Stimulated activated naive CD8-positive, alpha-beta T cell treated with anti-CD3 and anti-CD28 coated beads, Interleukin-15, Interleukin-2, amounts not matched to agents 100 ng/mL and 50 ng/mL, for 24 hours (primary cell): ENCODE data around the gene MYRF.

Source experiments
- H3K27ac Mint-ChIP-seq: one replicate; pipeline ENCODE4 v1.8.0; 2021; ENCODE audit warnings: mild to moderate bottlenecking, mixed read lengths
- H3K27me3 Mint-ChIP-seq: one replicate; pipeline ENCODE4 v1.8.0; 2021; ENCODE audit warnings: mixed read lengths
- H3K36me3 Mint-ChIP-seq: one replicate; pipeline ENCODE4 v1.8.0; 2021; ENCODE audit warnings: low read depth, mixed read lengths
- H3K4me1 Mint-ChIP-seq: one replicate; pipeline ENCODE4 v1.8.0; 2021; ENCODE audit warnings: low read depth, mixed read lengths
- H3K4me3 Mint-ChIP-seq: one replicate; pipeline ENCODE4 v1.8.0; 2021; ENCODE audit warnings: mild to moderate bottlenecking, mixed read lengths
- H3K9me3 Mint-ChIP-seq: one replicate; pipeline ENCODE4 v1.8.0; 2021; ENCODE audit warnings: mixed read lengths

Gene MYRF

DNA sequence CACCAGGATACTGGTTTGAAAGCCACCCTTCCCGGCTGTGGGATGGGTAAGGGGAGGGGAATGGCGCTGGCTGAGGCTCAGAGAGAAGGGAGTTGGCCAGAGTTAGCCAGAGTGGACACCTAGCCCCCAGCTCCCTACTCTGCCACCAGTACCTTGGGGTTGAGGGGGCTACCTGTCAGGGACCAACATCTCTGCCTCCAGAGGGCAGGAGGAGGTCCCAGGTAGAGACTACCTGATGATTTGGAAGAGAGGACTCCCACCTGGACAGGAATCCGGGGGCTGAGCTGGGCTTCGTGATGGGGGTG, 3.7 kb downstream of the MYRF start:
- Mint-ChIP-seq H3K4me1 (peaks cover 20% of the 10 kb centered on the region), H3K4me3 (no peak overlapping the region), H3K36me3 (no peaks in the 10 kb centered on the region), H3K9me3 (no peaks in the 10 kb centered on the region), H3K27me3 (peaks cover 19% of the 10 kb centered on the region), H3K27ac (no peak overlapping the region)

DNA sequence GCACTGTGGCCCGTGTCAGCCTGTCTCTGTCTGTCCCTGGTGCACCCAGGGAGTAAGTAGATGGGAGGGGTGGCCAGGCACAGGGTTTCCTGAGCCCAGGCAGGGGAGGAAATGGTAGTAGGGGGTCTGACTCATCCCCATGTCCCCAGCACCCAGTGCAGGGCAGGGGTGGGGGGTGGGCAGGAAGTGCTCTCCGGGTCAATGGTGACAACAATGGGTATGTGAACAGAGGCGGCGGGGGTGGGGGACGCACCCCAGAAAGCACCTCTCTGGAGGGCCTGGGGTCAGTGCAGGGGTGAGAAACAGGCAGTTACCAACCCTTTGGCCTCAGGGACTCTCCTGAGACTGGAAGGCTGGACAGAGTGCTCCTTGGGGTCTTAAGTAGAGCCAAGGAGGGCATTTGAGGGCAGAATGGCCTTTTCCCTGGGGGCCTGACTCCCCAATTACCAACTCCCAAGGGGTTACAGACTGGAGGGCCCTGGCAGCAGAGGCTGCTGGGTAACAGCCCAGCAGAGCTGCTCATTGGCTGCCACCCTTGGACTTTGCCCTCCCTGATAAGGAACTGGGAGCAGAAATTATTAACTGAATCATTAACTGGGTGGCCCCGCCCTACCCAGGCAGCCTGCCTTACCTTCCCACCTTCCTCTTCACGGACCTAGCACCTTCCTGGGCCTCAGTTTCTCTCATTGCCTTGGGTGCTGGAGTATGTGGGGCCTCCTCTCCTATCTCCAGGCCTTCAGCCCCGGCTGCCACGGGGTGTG, 4.2 kb downstream of the MYRF start:
- H3K36me3 Mint-ChIP-seq: no peaks in the 10 kb centered on the region
- H3K4me1 Mint-ChIP-seq: peaks cover 20% of the 10 kb centered on the region
- no peak overlapping the region for H3K27ac Mint-ChIP-seq
- no peaks in the 10 kb centered on the region for H3K9me3 Mint-ChIP-seq
- peaks cover 16% of the 10 kb centered on the region for H3K27me3 Mint-ChIP-seq
- H3K4me3 Mint-ChIP-seq: no peak overlapping the region

DNA sequence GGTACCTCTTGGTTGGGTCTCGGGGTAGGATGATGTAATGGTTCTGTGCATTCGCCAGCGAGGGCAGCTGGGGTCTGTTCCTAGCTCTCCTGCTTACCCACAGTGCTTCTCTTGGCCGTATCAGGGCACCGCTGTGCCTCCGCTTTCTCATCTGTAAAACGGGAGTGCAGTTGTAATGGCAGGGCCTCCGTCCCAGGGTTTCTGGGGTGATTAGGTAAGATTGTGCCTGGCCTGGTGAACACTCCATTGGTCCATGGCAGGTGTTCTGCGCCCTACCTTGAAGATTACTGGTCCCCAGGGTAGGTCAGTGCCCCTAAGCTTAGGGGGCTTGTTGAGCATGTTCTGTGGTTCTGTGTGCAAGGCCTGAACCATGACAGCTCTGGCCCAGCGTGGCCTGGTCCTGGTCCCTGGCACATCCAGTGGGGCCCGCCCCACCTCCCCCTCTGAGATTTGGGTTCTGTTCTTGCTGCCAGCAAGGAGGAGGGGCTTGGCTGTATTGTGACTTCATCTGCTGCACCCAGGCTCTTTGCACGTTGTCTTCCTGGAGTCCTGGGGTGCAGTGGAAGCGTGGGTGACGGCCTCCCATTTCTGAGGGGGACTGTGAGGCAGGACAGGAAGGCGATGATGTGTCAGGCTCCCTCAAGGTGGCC, 4.9 kb downstream of the MYRF start:
- Mint-ChIP-seq H3K9me3 (no peaks in the 10 kb centered on the region), H3K27ac (no peak overlapping the region), H3K4me3 (no peak overlapping the region), H3K27me3 (peaks cover 10% of the 10 kb centered on the region), H3K4me1 (peaks cover 16% of the 10 kb centered on the region), H3K36me3 (no peaks in the 10 kb centered on the region)

DNA sequence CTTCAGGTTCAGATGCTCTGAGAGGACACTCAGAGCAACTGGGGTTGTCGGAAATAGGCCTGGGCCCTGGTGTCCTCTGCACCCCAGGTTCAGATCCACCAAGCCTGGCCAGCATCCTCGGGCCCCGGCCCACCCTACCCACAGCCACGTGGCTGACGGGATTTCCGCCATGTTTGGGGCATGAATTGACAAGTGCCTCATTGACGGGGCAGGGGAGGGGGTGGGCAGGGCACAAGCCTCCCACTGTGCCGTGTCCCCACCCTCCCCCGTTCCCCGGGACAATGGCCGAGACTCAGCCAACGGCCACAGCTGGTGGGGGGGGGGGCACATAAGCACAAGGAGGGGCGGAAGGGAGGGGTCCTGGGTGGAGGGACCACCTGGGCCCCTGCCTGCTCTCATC, 8.5 kb downstream of the MYRF start:
- Mint-ChIP-seq H3K36me3 (no peaks in the 10 kb centered on the region), H3K4me3 (no peak overlapping the region), H3K9me3 (no peaks in the 10 kb centered on the region), H3K4me1 (peaks cover 8% of the 10 kb centered on the region), H3K27me3 (no peaks in the 10 kb centered on the region), H3K27ac (no peak overlapping the region)

DNA sequence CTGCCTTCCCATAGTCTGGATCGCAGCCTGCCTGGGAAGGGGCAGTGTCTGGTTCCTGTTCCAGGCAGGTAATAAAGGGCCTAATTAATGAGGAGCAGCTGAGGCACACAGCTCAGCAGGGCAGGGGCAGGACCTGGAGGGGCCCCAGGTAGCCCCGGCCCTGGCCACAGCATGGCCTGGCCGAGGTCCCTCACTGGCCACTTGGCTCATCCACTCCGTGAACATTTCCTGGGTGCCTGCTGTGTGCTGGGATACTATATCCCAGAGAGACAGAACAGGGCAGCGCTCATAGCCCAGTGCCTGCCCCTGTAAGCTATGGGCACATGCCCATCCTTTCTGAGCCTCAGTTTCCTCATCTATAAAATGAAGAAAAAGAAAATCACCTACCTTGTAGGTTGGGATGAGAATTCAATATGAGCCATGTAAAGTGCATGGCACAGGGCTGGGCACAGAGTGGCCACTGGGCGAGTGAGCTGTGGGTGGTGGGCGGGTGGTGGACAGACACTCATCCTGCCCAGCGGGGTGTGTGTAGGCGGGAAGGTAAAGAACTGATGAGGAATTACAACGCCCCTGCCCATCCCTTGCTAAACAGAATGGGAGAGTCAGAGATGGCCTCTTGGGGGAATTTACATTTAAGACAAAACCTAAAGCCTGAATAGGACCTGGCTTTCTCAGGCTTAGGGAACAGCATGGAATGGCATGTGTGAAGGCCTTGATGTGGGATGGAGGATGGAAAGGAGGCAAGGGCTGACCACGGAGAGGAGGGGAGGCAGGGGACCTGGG, 9.2 kb downstream of the MYRF start:
- H3K27me3 Mint-ChIP-seq: no peaks in the 10 kb centered on the region
- peaks cover under 1% of the 10 kb centered on the region for H3K4me1 Mint-ChIP-seq
- no peak overlapping the region for H3K27ac Mint-ChIP-seq
- H3K36me3 Mint-ChIP-seq: no peaks in the 10 kb centered on the region
- no peak overlapping the region for H3K4me3 Mint-ChIP-seq
- no peaks in the 10 kb centered on the region for H3K9me3 Mint-ChIP-seq

DNA sequence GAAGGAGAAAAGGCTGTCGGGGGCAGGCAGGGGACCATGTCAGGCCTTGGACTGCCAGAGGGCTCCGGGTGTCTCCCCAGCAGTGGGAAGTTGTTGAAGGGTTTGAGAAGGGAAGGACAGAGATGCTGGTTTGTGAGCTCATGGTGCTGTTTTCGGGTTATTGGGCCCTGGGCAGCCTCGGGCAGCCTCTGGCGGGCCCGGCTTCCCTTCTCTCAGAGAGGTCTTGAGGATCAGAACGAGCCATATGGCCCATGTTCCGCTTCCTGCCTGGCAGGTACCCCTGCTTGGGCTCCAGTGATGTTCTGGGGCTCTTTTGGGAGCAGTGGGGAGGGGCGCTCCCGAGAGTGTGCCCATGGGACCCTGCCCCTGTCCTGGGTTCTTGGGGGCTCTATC, 9.8 kb downstream of the MYRF start:
- Mint-ChIP-seq H3K9me3 (no peaks in the 10 kb centered on the region), H3K4me1 (no peaks in the 10 kb centered on the region), H3K4me3 (no peak overlapping the region), H3K27ac (no peak overlapping the region), H3K27me3 (no peaks in the 10 kb centered on the region), H3K36me3 (no peaks in the 10 kb centered on the region)

DNA sequence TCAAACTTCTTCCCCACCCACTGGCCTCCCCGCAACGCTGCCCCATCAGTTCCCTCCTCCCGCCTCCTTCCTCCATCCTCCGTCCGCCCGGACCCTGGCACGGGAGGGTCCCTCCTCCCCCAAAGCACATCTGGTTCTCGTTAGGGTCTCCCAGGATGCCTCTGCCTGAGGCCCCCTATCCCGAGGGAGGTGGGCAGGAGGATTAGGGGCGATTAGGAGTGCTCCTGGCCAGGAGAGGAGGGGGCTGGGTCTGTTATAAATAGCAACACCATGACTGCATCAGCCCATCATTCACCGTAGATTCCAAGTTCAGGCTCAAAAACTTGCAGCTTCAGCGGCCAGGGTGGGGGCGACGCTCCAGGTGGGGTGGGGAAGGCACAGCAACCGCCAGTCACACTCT, 10.4 kb downstream of the MYRF start:
- H3K4me3 Mint-ChIP-seq: no peak overlapping the region
- H3K9me3 Mint-ChIP-seq: no peaks in the 10 kb centered on the region
- no peaks in the 10 kb centered on the region for H3K36me3 Mint-ChIP-seq
- H3K27ac Mint-ChIP-seq: no peak overlapping the region
- H3K4me1 Mint-ChIP-seq: no peaks in the 10 kb centered on the region
- H3K27me3 Mint-ChIP-seq: no peaks in the 10 kb centered on the region

DNA sequence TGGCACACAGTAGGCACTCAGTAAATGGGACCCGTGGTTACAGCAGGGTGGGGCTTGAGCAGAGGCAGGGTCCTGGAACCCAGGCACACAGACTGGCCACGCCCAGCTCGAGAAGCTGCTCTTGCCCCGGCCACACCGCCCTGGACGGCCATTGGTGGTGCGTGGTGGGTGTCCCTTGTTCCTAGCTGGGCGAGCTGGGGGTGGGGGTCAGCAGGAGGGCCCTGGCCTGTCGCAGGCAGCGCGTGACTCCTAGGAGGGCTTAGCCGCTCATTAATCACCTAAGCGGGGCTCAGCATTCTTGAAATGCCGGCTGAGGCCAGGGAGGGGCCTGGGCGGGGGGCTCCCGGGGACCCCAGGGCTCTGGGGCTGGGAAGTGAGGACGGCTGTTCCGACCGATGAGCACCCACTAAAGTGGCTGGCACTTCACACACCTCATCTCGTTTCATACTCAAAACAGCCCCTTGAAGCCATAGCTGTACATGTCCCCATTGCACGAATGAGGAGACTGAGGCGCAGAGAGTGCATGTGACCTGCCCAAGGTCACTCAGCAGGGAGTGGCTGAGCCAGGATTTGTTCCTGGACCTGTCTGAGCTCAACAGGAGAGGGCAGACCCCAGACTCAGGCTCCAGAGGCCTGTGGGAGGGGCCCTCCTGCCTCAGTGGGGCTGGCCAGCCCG, 11.6 kb downstream of the MYRF start:
- Mint-ChIP-seq H3K27ac (no peak overlapping the region), H3K36me3 (no peaks in the 10 kb centered on the region), H3K9me3 (no peaks in the 10 kb centered on the region), H3K4me1 (no peaks in the 10 kb centered on the region), H3K4me3 (no peak overlapping the region), H3K27me3 (no peaks in the 10 kb centered on the region)

DNA sequence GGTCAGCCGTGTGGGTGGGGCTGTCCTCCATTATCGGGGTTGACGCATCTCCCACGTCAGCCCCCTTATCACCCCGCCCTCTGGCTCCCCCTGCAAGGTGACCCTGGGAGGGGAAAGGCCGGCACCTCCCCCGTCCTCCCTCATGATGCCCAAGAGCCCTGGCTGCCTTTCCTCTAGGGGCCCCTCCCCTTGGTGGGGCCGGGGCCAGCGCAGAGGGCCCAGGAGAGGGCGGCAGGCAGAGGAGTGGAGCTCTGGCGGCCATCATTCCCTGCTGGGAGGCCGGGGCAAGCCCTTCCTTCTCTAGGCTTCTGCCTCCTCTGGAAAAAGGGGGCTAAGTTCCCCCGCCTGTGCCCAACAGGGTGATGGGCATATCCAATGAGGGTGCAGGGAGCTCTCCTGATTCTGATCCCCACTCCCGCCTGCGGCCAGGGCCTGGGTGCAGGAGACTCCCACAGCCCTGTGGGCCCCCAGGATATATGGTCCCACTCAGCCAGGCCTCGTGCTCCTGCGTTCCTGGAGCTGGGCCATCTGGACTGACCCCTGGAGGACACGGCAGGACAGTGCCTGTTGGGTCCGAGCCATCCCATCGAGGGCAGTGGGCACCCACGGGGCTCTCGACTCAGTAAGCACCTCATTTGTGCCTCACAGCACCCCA, 12.3 kb downstream of the MYRF start:
- no peaks in the 10 kb centered on the region for H3K36me3 Mint-ChIP-seq
- no peaks in the 10 kb centered on the region for H3K4me1 Mint-ChIP-seq
- H3K27ac Mint-ChIP-seq: no peak overlapping the region
- H3K27me3 Mint-ChIP-seq: no peaks in the 10 kb centered on the region
- no peaks in the 10 kb centered on the region for H3K9me3 Mint-ChIP-seq
- no peak overlapping the region for H3K4me3 Mint-ChIP-seq

DNA sequence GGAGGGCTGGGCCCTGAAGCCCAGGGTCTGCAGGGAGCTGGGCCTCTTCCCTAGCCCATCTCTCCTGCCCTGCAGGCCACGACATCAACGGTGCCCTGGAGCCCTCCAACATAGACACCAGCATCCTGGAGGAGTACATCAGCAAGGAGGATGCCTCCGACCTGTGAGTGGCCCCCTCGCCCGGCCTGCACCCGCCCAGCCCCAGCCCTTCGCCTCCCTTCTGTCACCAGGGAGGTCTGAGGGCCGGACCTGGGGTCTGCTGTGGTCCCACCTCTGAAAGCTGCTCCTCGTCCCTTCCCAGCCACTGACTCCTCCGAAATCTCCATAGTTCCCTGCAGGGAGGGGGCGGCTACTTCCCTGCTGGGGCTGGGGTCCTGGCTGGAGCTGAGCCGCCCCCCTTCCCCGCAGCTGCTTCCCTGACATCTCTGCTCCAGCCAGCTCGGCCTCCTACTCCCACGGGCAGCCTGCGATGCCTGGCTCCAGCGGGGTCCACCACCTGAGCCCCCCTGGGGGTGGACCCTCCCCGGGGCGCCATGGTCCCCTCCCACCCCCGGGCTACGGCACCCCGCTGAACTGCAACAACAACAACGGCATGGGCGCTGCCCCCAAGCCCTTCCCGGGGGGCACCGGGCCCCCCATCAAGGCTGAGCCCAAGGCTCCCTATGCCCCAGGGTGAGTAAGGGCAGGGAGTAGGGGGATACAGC, 13.3 kb downstream of the MYRF start:
- Mint-ChIP-seq H3K27me3 (no peaks in the 10 kb centered on the region), H3K36me3 (no peaks in the 10 kb centered on the region), H3K9me3 (no peaks in the 10 kb centered on the region), H3K4me3 (no peak overlapping the region), H3K4me1 (no peaks in the 10 kb centered on the region), H3K27ac (no peak overlapping the region)

DNA sequence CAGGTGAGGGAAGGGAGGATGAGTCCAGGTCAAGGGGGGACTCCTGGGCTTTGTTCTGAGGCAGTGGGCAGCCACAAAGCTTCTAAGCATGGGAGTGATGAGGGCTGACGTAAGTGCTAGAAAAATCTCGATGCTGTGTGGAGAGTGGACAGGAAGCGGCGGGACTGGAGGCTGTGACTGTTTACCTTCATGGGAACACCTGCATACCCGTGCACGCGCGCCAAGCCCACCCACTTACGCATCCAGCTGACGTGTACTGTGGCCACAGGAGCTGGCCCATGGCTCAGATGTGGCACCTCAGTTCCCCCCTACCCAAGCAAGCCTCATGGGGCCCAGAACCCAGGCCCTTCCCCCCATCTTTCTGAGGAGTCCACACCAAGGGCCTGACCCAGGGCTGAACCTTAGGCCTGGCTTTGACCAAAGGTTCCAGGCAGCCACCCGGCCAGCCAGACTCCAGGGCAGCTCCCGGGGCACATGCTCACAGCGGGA, 14.0 kb downstream of the MYRF start:
- no peak overlapping the region for H3K27ac Mint-ChIP-seq

DNA sequence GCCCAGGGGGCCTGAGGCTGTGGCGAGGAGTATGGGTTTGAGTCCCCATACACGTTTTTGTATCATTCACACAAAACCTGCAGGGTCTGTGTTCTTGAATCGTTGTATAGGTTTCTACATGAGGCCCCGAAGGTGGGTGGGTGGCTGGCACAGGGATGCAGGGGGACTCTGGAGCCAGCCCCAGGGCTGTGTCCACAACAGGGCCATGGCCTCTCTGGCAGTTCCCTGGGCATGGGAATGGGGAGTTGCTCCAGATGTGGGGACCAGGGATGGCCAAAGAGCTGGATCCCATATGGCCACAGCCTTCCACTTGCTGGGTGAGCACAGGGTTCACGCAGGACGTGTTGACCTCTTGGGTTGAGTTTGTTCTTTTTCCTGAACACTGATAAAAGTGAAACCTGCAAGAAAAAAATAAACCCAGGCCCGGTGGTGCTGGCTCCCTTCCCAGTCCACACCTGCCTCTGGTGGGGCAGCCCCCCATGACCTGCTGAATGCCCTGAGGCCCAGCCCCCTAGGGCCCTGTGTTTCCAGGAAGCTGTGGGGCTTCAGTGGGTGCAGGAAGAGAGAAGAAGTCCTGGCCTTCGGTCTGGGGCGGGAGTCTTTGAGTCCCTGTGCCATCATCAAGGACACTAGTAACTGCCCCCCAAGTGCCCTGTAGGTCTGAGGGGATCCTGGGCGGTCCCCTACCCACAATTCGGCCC, 16.1 kb downstream of the MYRF start:
- Mint-ChIP-seq H3K9me3 (no peaks in the 10 kb centered on the region), H3K27ac (no peak overlapping the region), H3K4me3 (no peak overlapping the region), H3K27me3 (no peaks in the 10 kb centered on the region), H3K36me3 (no peaks in the 10 kb centered on the region), H3K4me1 (no peaks in the 10 kb centered on the region)

More for the DNA sequence above, 14.0 kb downstream of the MYRF start:
- Mint-ChIP-seq H3K4me3 (no peak overlapping the region), H3K9me3 (no peaks in the 10 kb centered on the region), H3K36me3 (no peaks in the 10 kb centered on the region), H3K27me3 (no peaks in the 10 kb centered on the region), H3K4me1 (no peaks in the 10 kb centered on the region)

DNA sequence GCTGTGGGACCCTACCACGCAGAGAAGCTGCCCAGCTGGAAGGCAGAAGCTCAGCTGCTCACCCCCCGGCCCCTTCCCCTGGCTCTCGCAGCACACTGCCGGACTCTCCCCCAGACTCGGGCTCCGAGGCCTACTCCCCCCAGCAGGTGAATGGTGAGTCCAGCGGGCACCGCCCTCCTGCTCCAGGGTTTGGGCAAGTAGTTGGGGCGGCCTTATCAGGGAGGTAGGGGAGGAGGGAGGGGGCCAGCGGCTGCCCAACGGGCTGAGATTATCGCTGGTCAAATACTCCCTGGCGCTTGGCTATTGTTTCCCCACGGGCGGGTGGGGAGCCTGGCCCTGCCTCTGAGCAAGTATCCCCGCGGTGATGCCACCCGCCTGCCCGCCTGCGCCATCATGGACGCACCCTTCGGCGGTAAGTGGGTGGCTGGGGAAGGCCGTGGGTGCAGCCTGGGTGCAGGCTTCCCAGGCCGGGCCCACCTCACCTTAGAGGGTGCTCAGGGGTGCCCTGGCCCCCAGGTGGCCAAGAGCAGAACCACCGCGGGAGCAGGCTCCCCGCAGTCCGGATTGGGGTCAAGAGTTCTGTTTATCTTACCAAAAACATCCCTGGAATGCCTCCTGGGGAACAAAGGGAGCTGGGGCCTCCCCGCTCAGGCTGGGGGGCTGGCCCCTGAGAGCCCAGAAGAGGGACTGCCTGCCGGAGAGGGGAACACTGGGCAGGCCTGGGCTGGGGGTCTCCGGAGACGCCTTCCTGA, 16.9 kb downstream of the MYRF start:
- H3K9me3 Mint-ChIP-seq: no peaks in the 10 kb centered on the region
- no peaks in the 10 kb centered on the region for H3K27me3 Mint-ChIP-seq
- H3K4me3 Mint-ChIP-seq: no peak overlapping the region
- H3K27ac Mint-ChIP-seq: no peak overlapping the region
- H3K4me1 Mint-ChIP-seq: no peaks in the 10 kb centered on the region
- H3K36me3 Mint-ChIP-seq: no peaks in the 10 kb centered on the region
